HepG2 (cell line): ENCODE results near the gene TGFB2. TPM values are rescaled to one million over a fixed set of nuclear protein-coding genes. Genes with fewer than 3 reads are reported as not detected.

Source experiments
- ATAC-seq: fragments of 200-7000 bp; cut with Tn5 transposase; 3 replicates; pipeline ENCODE4 v1.9.1; 2020; ENCODE audit warnings: mild to moderate bottlenecking, moderate library complexity
- BruUV-seq: library from RNA; stranded (reverse); fragments of 400-500 nt; replicated peaks from 2 replicates; lab custom pipeline; 2021; lab: Mats Ljungman, UMichigan
- CTCF ChIA-PET: fragments of 300-600 bp; formaldehyde crosslinking; extraction: SDS; loops from one replicate; lab custom pipeline; 2021; ENCODE audit warnings: low total read pairs, inconsistent platforms, low intra/inter-chr PET ratio; lab: Yijun Ruan, JAX
- POLR2A ChIA-PET: fragments of 350-600 bp; sonication (Branson Sonifier 250); formaldehyde crosslinking; loops from one replicate; lab custom pipeline; 2020; ENCODE audit warnings: antibody characterized with exemption, inconsistent platforms; lab: Yijun Ruan, JAX
- DNase-seq: peaks from one replicate; pipeline ENCODE4 v3.0.0-alpha.2; 2015; ENCODE audit warnings: low spot score
- FAIRE-seq: peaks from 3 replicates; lab custom pipeline; 2011; peaks lifted over from hg19 to GRCh38; lab: Jason Lieb, UNC
- H2AFZ ChIP-seq: one replicate; pipeline ENCODE4 v1.6.1; 2011; ENCODE audit warnings: low read length, inconsistent platforms
- H3K27ac ChIP-seq: fragments of 300-600 bp; 3 replicates; pipeline ENCODE4 v1.8.0; 2011; ENCODE audit warnings: mixed run types, mild to moderate bottlenecking, mixed read lengths, low read length, inconsistent platforms; ENCODE audit not compliant: insufficient read depth; ENCODE audit errors: extremely low read length
- H3K27me3 ChIP-seq, 2 experiments: fragments of 200-600 bp in 1 of 2; 2 replicates in 1 of 2; 3 replicates in 1 of 2; pipeline versions ENCODE4 v1.6.0 to v1.8.0; 2011; ENCODE audit warnings: low read length in 2 of 2, mild to moderate bottlenecking in 2 of 2, moderate library complexity in 2 of 2, inconsistent platforms in 1 of 2; ENCODE audit not compliant: insufficient read depth in 2 of 2, control insufficient read depth in 1 of 2
- H3K36me3 ChIP-seq, 2 experiments: fragments of 200-600 bp in 1 of 2; replicated peaks in 1 of 2; 2 replicates in 1 of 2; 3 replicates in 1 of 2; pipeline versions ENCODE4 v1.5.1 to v1.8.0; 2011; ENCODE audit warnings: low read length in 2 of 2, inconsistent platforms in 1 of 2; ENCODE audit not compliant: insufficient read depth in 2 of 2, control insufficient read depth in 1 of 2
- H3K4me1 ChIP-seq: 2 replicates; pipeline ENCODE4 v1.5.1; 2012; ENCODE audit warnings: low read length, inconsistent platforms; ENCODE audit not compliant: insufficient read depth
- H3K4me2 ChIP-seq: 2 replicates; pipeline ENCODE4 v1.6.0; 2011; ENCODE audit warnings: low read depth, low read length, inconsistent platforms
- H3K4me3 ChIP-seq, 3 experiments: fragments of 200-600 bp in 1 of 3; sonication (generic), shearing (Covaris generic) in 1 of 3; replicated peaks in 1 of 3; 2 replicates each; pipeline ENCODE4 v1.5.1; 2011 to 2016; ENCODE audit warnings: low read length in 3 of 3, inconsistent platforms in 2 of 3, low read depth in 2 of 3, mild to moderate bottlenecking in 2 of 3, control low read depth in 1 of 3, mixed read lengths in 1 of 3; ENCODE audit not compliant: insufficient read depth in 1 of 3
- H3K79me2 ChIP-seq: one replicate; pipeline ENCODE4 v1.6.1; 2011; ENCODE audit warnings: low read length, inconsistent platforms; ENCODE audit not compliant: insufficient read depth
- H3K9ac ChIP-seq: 2 replicates; pipeline ENCODE4 v1.6.0; 2011; ENCODE audit warnings: mild to moderate bottlenecking, low read depth, low read length, inconsistent platforms; ENCODE audit not compliant: insufficient read depth
- H3K9me3 ChIP-seq: 2 replicates; pipeline ENCODE4 v1.5.1; 2012; ENCODE audit warnings: mild to moderate bottlenecking, low read length
- H4K20me1 ChIP-seq: 2 replicates; pipeline ENCODE4 v1.6.0; 2011; ENCODE audit warnings: inconsistent platforms, mild to moderate bottlenecking, low read length, moderate library complexity; ENCODE audit not compliant: insufficient read depth
- CBX2 ChIP-seq, 2 experiments: fragments of 200-600 bp in 1 of 2; sonication (generic); formaldehyde crosslinking in 1 of 2; IDR thresholded peaks; 2 replicates each; pipeline versions ENCODE4 v1.7.0 to v1.8.1; 2018 to 2022; ENCODE audit warnings: low read depth in 2 of 2, low read length in 1 of 2, mild to moderate bottlenecking in 1 of 2, missing genetic modification reagents in 1 of 2
- ELF4 ChIP-seq: sonication (generic); formaldehyde crosslinking; IDR thresholded peaks from 2 replicates; pipeline ENCODE4 v1.5.0; 2020; ENCODE audit warnings: missing genetic modification reagents, mild to moderate bottlenecking, moderate library complexity, borderline replicate concordance
- FOXO4 ChIP-seq: sonication (generic); formaldehyde crosslinking; conservative IDR thresholded peaks from 2 replicates; pipeline ENCODE4 v1.8.1; 2023; ENCODE audit warnings: missing genetic modification reagents
- IRF9 ChIP-seq: sonication (generic); formaldehyde crosslinking; IDR thresholded peaks from 2 replicates; pipeline ENCODE4 v1.8.0; 2022; ENCODE audit warnings: missing genetic modification reagents, mild to moderate bottlenecking, borderline replicate concordance
- NCOR1 ChIP-seq: fragments of 200-600 bp; sonication (generic); IDR thresholded peaks from 2 replicates; pipeline ENCODE4 v1.7.0; 2017; ENCODE audit warnings: antibody characterized with exemption, low read length, borderline replicate concordance
- NR3C1 ChIP-seq: sonication (generic); formaldehyde crosslinking; IDR thresholded peaks from 2 replicates; pipeline ENCODE4 v1.4.0; 2020; ENCODE audit warnings: missing genetic modification reagents
- SAFB2 ChIP-seq: sonication (generic); formaldehyde crosslinking; IDR thresholded peaks from 2 replicates; pipeline ENCODE4 v1.5.1; 2020; ENCODE audit warnings: missing genetic modification reagents, low read depth, mild to moderate bottlenecking, borderline replicate concordance
- SP2 ChIP-seq: sonication (generic); formaldehyde crosslinking; IDR thresholded peaks from 2 replicates; pipeline ENCODE4 v1.5.1; 2020; ENCODE audit warnings: mild to moderate bottlenecking, missing genetic modification reagents
- TFAP4 ChIP-seq: sonication (generic); IDR thresholded peaks from 2 replicates; pipeline ENCODE4 v1.6.1; 2016; ENCODE audit warnings: low read depth, borderline replicate concordance
- XRCC5 ChIP-seq: fragments of 200-400 bp; formaldehyde crosslinking; optimal IDR thresholded peaks from 2 replicates; pipeline ENCODE3; 2017; ENCODE audit warnings: mild to moderate bottlenecking, low read length
- ZBTB4 ChIP-seq: sonication (generic); formaldehyde crosslinking; IDR thresholded peaks from 2 replicates; pipeline ENCODE4 v1.4.0; 2020; ENCODE audit warnings: missing genetic modification reagents, mild to moderate bottlenecking, borderline replicate concordance
- ZNF224 ChIP-seq: sonication (generic); formaldehyde crosslinking; IDR thresholded peaks from 2 replicates; pipeline ENCODE4 v1.5.0; 2020; ENCODE audit warnings: mild to moderate bottlenecking, missing genetic modification reagents
- ZNF232 ChIP-seq: sonication (generic); formaldehyde crosslinking; IDR thresholded peaks from 2 replicates; pipeline ENCODE4 v1.4.0; 2020; ENCODE audit warnings: missing genetic modification reagents, borderline replicate concordance
- ZNF484 ChIP-seq: sonication (generic); formaldehyde crosslinking; IDR thresholded peaks from 2 replicates; pipeline ENCODE4 v1.5.1; 2020; ENCODE audit warnings: mild to moderate bottlenecking, low read depth, missing genetic modification reagents, borderline replicate concordance
- ZNF543 ChIP-seq: sonication (generic); formaldehyde crosslinking; IDR thresholded peaks from 2 replicates; pipeline ENCODE4 v1.4.0; 2020; ENCODE audit warnings: mild to moderate bottlenecking, missing genetic modification reagents
- ZNF710 ChIP-seq: sonication (generic); formaldehyde crosslinking; IDR thresholded peaks from 2 replicates; pipeline ENCODE4 v1.5.0; 2020; ENCODE audit warnings: mild to moderate bottlenecking, missing genetic modification reagents, borderline replicate concordance
- WGBS: methylation state at CpG from one replicate; pipeline ENCODE4 v1.1.6; 2017; ENCODE audit warnings: low lambda C conversion rate; 5-methylcytosine and 5-hydroxymethylcytosine counted together
- in situ Hi-C: cut with HindIII; loops from 2 replicates; pipeline ENCODE4 v1.10.0; 2017; ENCODE audit warnings: low pct_unique_long_range_greater_than_20kb; ENCODE audit not compliant: extremely low pct_ligation_motif_present
- intact Hi-C: fragments of 100-400 bp; cut with micrococcal nuclease; formaldehyde crosslinking; loops from one replicate; pipeline ENCODE4 v1.10.0; 2022; ENCODE audit not compliant: unreplicated experiment
- polyA plus RNA-seq, 8 experiments: library from polyadenylated mRNA; depleted of rRNA in 3 of 8; stranded (reverse) in 7 of 8; unstranded in 1 of 8; fragments of >200 nt; fragmentation: Illumina TruSeq in 4 of 8; extraction: Trizol in 4 of 8; gene quantifications; 2 replicates each; pipeline versions ENCODE4 v1.2.1 to v1.2.3, GENCODE V29; 2011 to 2016; ENCODE audit warnings: low read depth in 4 of 8, missing spikeins in 1 of 8, mixed read lengths in 1 of 8; ENCODE audit not compliant: insufficient read depth in 1 of 8
- total RNA-seq, 5 experiments: library from RNA; depleted of rRNA; stranded (reverse); fragments of >200 nt; fragmentation: Illumina TruSeq; extraction: Trizol; gene quantifications; 2 replicates each; pipeline ENCODE4 v1.2.3, GENCODE V29; 2016; ENCODE audit warnings: low read depth in 1 of 5

Gene TGFB2
- total and polyA plus RNA-seq, 2 of the 13 experiments (the other 11 are each of a cell fraction or from before 2014, with no cell fraction given), result 0.07 TPM; not detected in 1

GRCh38 chr1:218444588-218444987 lies 99.5 kb downstream of the TGFB2 start:
- no TSS peak for BruUV-seq
- 0% methylated on average over 1 of the region's 1 CpG for WGBS
- intact Hi-C loops (no loop called here), in situ Hi-C loops (no loop called here)
- Histone ChIP-seq H3K4me2 (no peak overlapping the region), H3K36me3 (no peaks in the 10 kb centered on the region), H3K9ac (no peak overlapping the region), H3K79me2 (no peaks in the 10 kb centered on the region), H3K4me3 (no peak overlapping the region), H3K27ac (no peak overlapping the region), H3K4me1 (peaks cover 4% of the 10 kb centered on the region), H3K9me3 (no peaks in the 10 kb centered on the region), H2AFZ (no peak overlapping the region), H4K20me1 (no peaks in the 10 kb centered on the region), H3K27me3 (no peaks in the 10 kb centered on the region)
- CTCF ChIA-PET, result no interaction called here
- no peak for FAIRE-seq
- ATAC-seq, result no peak
- POLR2A ChIA-PET, result no interaction called here
- no peak for DNase-seq
- TF ChIP-seq ELF4 (CRISPR knock-in tag) (no peak), ZNF224 (CRISPR knock-in tag) (no peak), ZNF484 (no peak), IRF9 (CRISPR knock-in tag) (no peak), CBX2 (IDR thresholded peaks at IDR 0.05; ENCODE audit: low read depth, low read length) (no peak), CBX2 (CRISPR knock-in tag; IDR thresholded peaks at IDR 0.05; ENCODE audit: low read depth) (no peak), TFAP4 (no peak), XRCC5 (no peak), ZNF232 (CRISPR knock-in tag) (no peak), SAFB2 (CRISPR knock-in tag) (no peak), ZNF710 (CRISPR knock-in tag) (no peak), NR3C1 (CRISPR knock-in tag) (no peak), ZNF543 (no peak), ZBTB4 (CRISPR knock-in tag) (no peak), FOXO4 (CRISPR knock-in tag) (no peak), SP2 (CRISPR knock-in tag) (no peak), NCOR1 (no peak)
